MM.1S (cell line): ENCODE data around the gene TOR4A.

Experiments
- DNase-seq: peaks from one replicate; pipeline ENCODE4 v3.0.0-alpha.2; 2015
- H2AFZ ChIP-seq: fragments of 300-600 bp; sonication (generic); 2 replicates; pipeline ENCODE4 v1.6.0; 2016; ENCODE audit warnings: antibody characterized with exemption, low read length
- H3F3A ChIP-seq: fragments of 300-600 bp; sonication (generic); 2 replicates; pipeline ENCODE4 v1.6.1; 2016; ENCODE audit warnings: mild to moderate bottlenecking, antibody characterized with exemption, low read length, moderate library complexity, mixed read lengths; ENCODE audit not compliant: insufficient read depth
- H3K27ac ChIP-seq: fragments of 300-600 bp; sonication (generic); 2 replicates; pipeline ENCODE4 v1.5.1; 2016; ENCODE audit warnings: mild to moderate bottlenecking, low read length
- H3K27me3 ChIP-seq: fragments of 300-600 bp; sonication (generic); replicated peaks from 2 replicates; pipeline ENCODE4 v1.6.0; 2016; ENCODE audit warnings: low read length; ENCODE audit not compliant: insufficient read depth
- H3K36me3 ChIP-seq: fragments of 300-600 bp; sonication (generic); replicated peaks from 2 replicates; pipeline ENCODE4 v1.6.1; 2016; ENCODE audit warnings: mild to moderate bottlenecking, low read length, mixed read lengths; ENCODE audit not compliant: insufficient read depth
- H3K4me1 ChIP-seq: fragments of 300-600 bp; sonication (generic); 2 replicates; pipeline ENCODE4 v1.6.1; 2016; ENCODE audit warnings: low read length, mixed read lengths
- H3K4me2 ChIP-seq: fragments of 300-600 bp; sonication (generic); 2 replicates; pipeline ENCODE4 v1.6.0; 2016; ENCODE audit warnings: low read depth, low read length
- H3K4me3 ChIP-seq: fragments of 300-600 bp; sonication (generic); 2 replicates; pipeline ENCODE4 v1.5.1; 2016; ENCODE audit warnings: low read length, mixed read lengths
- H3K79me2 ChIP-seq: fragments of 300-600 bp; sonication (generic); 2 replicates; pipeline ENCODE4 v1.6.1; 2016; ENCODE audit warnings: mixed run types, low read length, mixed read lengths
- H3K9ac ChIP-seq: fragments of 300-600 bp; sonication (generic); 2 replicates; pipeline ENCODE4 v1.6.1; 2016; ENCODE audit warnings: low read length, mixed read lengths
- H3K9me2 ChIP-seq: fragments of 300-600 bp; sonication (generic); replicated peaks from 2 replicates; pipeline ENCODE4 v1.6.1; 2016; ENCODE audit warnings: mild to moderate bottlenecking, low read length, mixed read lengths; ENCODE audit not compliant: insufficient read depth
- H3K9me3 ChIP-seq: fragments of 300-600 bp; sonication (generic); replicated peaks from 2 replicates; pipeline ENCODE4 v1.6.1; 2016; ENCODE audit warnings: mild to moderate bottlenecking, low read length, mixed read lengths; ENCODE audit not compliant: insufficient read depth
- H4K20me1 ChIP-seq: fragments of 300-600 bp; sonication (generic); 2 replicates; pipeline ENCODE4 v1.6.1; 2016; ENCODE audit warnings: mild to moderate bottlenecking, low read length, moderate library complexity, mixed read lengths; ENCODE audit not compliant: insufficient read depth
- EZH2 ChIP-seq: fragments of 300-600 bp; sonication (generic); optimal IDR thresholded peaks from 2 replicates; pipeline ENCODE3; 2017; ENCODE audit warnings: low read depth, mild to moderate bottlenecking, antibody characterized with exemption, low read length, mixed read lengths
- EZH2phosphoT487 ChIP-seq: fragments of 300-600 bp; sonication (generic); IDR thresholded peaks from 2 replicates; pipeline ENCODE4 v1.6.1; 2018; ENCODE audit warnings: antibody characterized with exemption, low read length
- TF ChIP-seq, protein P1 (sequence below): fragments of 300-600 bp; sonication (generic); IDR thresholded peaks from 2 replicates; pipeline ENCODE4 v1.5.1; 2016; ENCODE audit warnings: antibody characterized with exemption, low read length, mixed read lengths

Gene TOR4A

DNA sequence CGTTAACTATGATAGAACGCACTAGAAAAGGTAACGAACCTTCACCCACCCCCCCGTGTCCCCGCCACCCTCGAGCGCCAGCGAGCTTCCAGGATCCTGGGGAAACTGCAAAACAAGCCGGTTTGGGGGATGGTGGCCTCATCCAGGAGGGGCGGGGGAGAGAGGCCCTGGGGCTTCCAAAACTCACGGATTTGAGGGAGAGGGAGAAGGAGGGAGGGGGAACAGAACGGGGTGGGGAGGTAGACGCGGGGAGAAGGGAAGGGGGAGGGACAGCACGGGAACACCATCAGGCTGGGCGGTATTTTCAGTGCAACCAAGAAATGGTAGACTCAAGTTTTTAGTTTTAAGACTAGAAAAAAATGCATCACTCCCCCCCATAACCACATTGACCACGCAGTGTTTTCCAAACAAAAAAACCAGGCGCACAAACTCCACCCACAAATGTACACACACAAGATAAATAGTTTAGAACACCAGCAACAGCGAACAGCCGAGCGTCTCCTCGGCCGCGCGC, 23.1 kb downstream of the TOR4A start:
- Histone ChIP-seq H3K9me3 (no peaks in the 10 kb centered on the region), H2AFZ (no peak overlapping the region), H3K36me3 (no peaks in the 10 kb centered on the region), H3K4me1 (0 out of 2 replicates have a peak, but pooled peaks cover 3% of the 10 kb centered on the region), H3K27me3 (peaks cover 52% of the 10 kb centered on the region), H3K4me3 (no peak overlapping the region), H3K27ac (no peak overlapping the region), H3K9me2 (no peaks in the 10 kb centered on the region), H3K79me2 (no peaks in the 10 kb centered on the region), H3K4me2 (no peak overlapping the region), H3K9ac (no peak overlapping the region), H3F3A (peaks cover 7% of the 10 kb centered on the region; the same call in 1 of the 2 replicates), H4K20me1 (no peaks in the 10 kb centered on the region)
- no peak for DNase-seq
- TF ChIP-seq EZH2 (no peak), EZH2phosphoT487 (no peak)
- TF ChIP-seq, protein P1, sequence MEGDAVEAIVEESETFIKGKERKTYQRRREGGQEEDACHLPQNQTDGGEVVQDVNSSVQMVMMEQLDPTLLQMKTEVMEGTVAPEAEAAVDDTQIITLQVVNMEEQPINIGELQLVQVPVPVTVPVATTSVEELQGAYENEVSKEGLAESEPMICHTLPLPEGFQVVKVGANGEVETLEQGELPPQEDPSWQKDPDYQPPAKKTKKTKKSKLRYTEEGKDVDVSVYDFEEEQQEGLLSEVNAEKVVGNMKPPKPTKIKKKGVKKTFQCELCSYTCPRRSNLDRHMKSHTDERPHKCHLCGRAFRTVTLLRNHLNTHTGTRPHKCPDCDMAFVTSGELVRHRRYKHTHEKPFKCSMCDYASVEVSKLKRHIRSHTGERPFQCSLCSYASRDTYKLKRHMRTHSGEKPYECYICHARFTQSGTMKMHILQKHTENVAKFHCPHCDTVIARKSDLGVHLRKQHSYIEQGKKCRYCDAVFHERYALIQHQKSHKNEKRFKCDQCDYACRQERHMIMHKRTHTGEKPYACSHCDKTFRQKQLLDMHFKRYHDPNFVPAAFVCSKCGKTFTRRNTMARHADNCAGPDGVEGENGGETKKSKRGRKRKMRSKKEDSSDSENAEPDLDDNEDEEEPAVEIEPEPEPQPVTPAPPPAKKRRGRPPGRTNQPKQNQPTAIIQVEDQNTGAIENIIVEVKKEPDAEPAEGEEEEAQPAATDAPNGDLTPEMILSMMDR, result no peak

DNA sequence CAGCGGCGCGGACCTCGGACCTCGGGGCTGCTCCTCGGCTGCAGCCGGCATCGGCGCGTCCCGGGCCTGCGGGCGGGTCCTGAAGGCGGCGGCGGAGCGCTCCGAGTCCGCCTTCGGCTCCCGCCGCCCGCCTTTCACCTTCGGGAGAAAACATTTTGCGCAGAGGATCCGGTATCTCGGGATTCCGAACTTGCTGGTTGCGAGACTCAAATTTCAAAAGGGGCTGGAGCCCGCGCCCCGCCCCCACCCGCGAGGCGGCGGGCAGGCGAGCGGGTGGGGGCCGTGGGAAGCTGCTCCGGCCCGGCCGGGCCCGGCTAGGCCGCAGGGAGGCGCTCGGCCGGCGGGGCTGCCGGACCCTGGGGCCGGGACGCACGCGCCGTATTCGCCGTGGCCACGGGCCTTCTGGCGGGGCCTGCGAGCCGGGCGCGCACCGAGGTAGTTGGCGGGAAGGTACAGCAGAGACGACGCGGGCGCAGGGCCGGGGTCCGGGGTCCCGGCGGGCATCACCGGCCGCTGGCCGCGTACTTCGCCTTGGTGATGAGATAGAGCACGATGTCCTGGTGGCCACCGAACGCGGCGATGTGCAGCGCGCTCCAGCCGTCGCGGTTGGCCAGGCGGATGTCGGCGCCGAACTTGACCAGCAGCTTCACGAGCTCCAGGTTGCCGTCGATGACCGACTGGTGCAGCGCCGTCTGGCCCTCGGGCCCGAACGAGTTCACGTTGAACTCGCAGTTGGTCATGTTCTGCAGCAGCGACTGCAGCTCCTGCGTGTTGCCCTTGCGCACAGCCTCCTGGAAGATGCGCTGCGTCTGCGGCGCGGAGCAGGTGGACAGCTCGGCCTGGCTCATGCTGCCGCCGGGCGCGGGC, 23.8 kb downstream of the TOR4A start:
- Histone ChIP-seq H3K9me3 (no peaks in the 10 kb centered on the region), H3K4me2 (peak overlapping the region; percentile 92), H3K79me2 (no peaks in the 10 kb centered on the region), H3K9me2 (no peaks in the 10 kb centered on the region), H3K27ac (no peak overlapping the region), H3K4me3 (peak overlapping the region; percentile 49; the same call in 1 of the 2 replicates), H3K36me3 (no peaks in the 10 kb centered on the region), H4K20me1 (no peaks in the 10 kb centered on the region), H3K4me1 (0 out of 2 replicates have a peak, but pooled peaks cover 3% of the 10 kb centered on the region), H3K9ac (no peak overlapping the region), H3F3A (peaks cover 7% of the 10 kb centered on the region; the same call in 1 of the 2 replicates), H3K27me3 (peaks cover 55% of the 10 kb centered on the region), H2AFZ (0 out of 2 replicates have a peak overlapping the region, but pooled peaks have one; percentile 35)
- TF ChIP-seq, protein P1, result no peak
- TF ChIP-seq EZH2 (no peak), EZH2phosphoT487 (no peak)
- no peak for DNase-seq

DNA sequence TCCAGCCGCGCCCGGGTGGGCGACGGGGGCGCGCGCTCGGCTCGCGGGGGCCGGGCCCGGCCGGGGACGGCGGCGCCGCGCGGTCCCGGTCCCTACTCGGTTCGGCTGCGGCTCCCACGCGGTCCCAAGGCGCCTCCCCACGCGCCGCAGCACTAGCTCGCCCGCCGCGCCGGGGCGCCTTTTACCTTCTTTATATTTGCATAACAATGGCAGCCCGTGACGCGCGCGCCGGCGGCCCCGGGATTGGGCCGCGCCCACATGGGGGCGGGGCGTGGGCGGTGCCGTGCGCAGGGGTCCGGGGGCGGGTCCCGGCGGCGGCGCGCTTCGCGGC, 24.6 kb downstream of the TOR4A start, which contains the start of gene NRARP:
NRARP (minus strand) TSS at position 154 of the 331 bp plus-strand sequence. CDS start 343 bp downstream, outside the sequence.
- Histone ChIP-seq H3K27ac (no peak within 1 kb of the TSS), H3K4me3 (peak within 1 kb of the TSS; percentile 49; the same call in 1 of the 2 replicates), H3K9me3 (no peaks in the 10 kb centered on the region), H3F3A (peaks cover 7% of the 10 kb centered on the region; the same call in 1 of the 2 replicates), H3K36me3 (no peaks in the 10 kb centered on the region), H4K20me1 (no peaks in the 10 kb centered on the region), H3K9ac (peak within 1 kb of the TSS; percentile 31; the same call in 1 of the 2 replicates), H3K4me1 (0 out of 2 replicates have a peak, but pooled peaks cover 3% of the 10 kb centered on the region), H3K4me2 (peak within 1 kb of the TSS; percentile 92), H2AFZ (peak within 1 kb of the TSS; percentile 69), H3K79me2 (no peaks in the 10 kb centered on the region), H3K9me2 (no peaks in the 10 kb centered on the region), H3K27me3 (peaks cover 55% of the 10 kb centered on the region)
- TF ChIP-seq EZH2 (no peak), EZH2phosphoT487 (no peak)
- TF ChIP-seq, protein P1, result no peak
- peak; percentile 87 for DNase-seq
